Stimulated activated CD4-positive, alpha-beta T cell treated with anti-CD3 and anti-CD28 coated beads, Interleukin-4, amount 100 ng/mL, for 48 hours (primary cell): Measurements from ENCODE around the gene OR2A12.
"Not testable (repeated sequence)": the region's sequence is repeated elsewhere in the genome, so short reads cannot be mapped to it uniquely, and the experiment has no call there.

Experiments
- DNase-seq, 2 donors: peaks; one replicate each; pipeline ENCODE4 v3.0.0-alpha.2; 2020; ENCODE audit warnings: low read depth in 2 of 2

The OR2A12 gene, protein sequence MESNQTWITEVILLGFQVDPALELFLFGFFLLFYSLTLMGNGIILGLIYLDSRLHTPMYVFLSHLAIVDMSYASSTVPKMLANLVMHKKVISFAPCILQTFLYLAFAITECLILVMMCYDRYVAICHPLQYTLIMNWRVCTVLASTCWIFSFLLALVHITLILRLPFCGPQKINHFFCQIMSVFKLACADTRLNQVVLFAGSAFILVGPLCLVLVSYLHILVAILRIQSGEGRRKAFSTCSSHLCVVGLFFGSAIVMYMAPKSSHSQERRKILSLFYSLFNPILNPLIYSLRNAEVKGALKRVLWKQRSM

DNA sequence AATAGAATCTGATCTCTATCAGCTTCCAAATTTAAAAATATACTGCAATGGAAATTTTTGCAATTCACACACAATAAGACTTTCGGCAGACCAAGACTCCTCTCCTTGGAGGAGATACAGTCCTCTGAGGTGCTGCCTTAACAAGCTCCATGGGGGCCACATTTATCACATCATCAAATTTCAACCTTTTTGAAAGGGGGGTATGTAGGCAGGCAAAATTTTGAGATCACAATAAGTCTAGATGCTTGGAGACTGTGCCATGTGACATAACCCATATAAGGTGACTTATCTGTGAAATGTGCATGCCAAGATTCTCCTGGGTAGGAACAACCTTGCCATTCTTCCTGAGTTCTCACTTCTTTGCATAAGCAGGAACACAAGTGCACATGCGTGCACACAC lies at the start of gene OR2A12:
Gene OR2A12, plus strand, starts transcription at position 301 of the 400 bp plus-strand sequence. CDS start 8,830 bp downstream, outside the sequence.
- DNase-seq: no peak

DNA sequence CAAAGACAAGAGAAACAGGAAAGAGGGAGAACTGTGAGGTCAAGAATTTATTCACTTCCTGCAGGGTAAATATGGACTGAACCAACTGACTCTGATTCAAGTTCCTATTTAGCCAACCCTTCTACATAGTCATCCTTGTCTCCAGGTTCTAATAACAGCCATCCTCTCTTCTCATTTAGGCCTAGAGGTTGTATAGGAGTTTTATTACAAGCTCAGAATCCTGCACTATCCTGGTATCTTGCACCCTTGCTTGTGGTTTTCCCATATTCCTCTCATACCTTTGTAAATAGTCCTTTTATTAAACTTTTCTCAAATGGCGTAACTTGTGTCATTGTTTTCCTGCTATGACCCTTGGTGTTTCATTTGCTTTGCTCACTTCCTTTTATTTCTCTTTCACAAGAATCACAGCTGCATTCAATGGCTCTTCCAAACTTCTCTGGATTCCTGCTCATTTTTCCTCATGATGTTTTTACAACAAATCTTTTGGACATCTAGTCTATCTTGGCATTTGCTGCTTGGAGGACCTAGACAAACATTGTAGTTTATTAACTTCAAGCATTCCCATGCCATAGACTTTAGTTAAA lies 49.7 kb upstream of the OR2A12 start:
- DNase-seq: no peak

DNA sequence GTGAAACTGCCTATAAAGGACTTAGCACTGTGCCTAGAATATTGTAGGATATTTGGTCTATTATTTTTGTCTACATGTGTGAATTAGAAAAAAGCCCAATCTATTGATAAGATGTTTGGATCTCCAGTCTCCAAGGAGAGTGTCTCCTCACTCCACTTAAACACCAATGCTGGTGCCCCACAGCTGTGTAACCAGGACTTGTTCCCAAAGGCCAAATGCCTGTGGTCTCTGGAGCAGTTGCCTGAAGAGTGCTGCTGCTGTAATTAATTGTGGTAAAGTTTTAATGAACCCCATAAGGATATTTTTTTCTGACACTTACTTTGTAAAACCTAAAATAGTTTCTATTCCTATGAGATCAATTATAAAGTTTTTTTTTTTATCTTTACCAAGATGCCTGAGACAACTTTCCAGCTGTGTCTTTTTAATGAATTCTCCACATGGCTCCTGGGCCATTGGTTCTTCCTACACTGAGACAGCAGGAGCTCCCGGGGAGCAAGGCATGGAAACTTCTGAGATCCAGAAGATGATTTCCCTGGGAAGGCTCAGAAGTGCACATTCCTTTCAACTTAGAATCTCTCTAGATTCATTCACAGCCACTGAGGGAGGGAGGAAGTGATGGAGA lies 48.6 kb upstream of the OR2A12 start:
- DNase-seq: no peak

DNA sequence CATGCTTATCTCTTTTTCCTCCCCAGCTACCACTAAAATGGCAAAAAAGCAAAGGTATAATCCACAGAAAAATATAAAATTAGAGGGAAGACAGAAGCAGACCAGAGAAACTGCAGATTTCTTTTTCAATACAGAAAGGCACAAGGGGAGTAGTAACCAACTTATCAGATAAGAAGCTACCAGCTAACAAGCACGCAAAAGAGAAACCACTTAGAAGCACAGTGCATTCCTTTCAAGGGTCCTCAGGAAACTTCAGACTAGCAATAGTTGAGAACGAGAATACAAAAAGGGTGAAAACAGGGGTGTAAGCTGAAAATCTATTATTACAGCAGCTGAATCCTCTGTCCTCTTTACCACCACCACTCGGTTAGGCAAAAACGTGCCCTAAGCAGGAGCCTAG lies 47.2 kb upstream of the OR2A12 start:
- DNase-seq: no peak

DNA sequence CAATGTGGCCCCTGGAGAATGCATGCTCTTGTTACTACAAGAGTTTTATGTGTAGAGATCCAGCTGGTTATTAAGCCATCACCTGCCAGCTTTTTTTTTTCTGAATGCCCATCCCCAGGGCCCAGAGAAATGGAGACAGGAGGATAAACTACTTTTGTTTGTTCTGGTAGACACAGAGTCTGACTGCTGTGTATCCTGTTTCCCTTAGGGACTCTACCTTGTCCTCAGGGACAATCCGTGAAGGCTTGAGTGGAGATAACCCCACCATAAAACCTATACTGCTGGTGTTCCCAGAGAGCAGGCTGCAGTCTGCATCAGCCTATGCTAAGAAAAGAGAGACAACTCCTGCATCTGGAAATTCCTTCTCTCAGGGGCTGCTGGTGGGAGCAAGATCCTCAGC lies 37.4 kb upstream of the OR2A12 start, which contains the start of gene OR2A5:
Gene OR2A5, plus strand, starts transcription at position 301 of the 400 bp plus-strand sequence. CDS start 1,454 bp downstream, outside the sequence.
- no peak for DNase-seq

DNA sequence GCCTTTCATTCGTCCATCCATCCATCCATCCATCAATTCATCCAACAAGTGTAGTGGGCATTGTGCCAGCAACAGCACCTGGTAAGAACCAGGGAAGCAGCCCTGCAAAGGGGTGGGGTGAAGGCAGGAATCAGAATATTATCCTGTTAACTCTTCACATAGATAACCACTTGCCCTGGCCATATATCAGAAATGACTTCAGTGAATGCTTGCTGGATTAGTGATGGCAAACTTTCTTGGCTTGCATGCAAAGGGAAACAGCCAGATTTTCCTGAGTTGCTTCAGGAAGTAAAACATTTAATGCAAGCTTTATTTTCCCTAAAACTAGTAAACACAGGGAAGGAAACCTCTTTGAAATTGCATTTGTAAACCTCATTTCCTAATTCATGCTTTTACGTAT lies 36.6 kb upstream of the OR2A12 start:
- no peak for DNase-seq

DNA sequence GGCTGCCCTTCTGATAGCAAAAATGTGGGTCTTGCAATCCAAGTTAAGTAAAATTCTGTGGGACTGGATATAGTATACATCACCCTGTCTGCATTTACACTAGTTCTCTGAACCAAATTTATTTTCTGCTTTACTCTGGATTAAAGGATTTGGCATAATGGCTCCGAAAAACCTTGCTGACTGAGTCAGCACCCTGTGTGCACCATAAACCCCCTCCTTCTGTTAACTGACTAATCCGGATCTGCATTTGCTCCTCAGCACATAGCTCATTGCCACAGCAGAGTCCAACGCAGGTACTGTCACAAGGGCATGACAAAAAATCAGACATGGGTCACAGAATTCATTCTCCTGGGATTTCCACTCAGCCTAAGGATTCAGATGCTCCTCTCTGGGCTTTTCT lies 36.0 kb upstream of the OR2A12 start:
- no peak for DNase-seq

DNA sequence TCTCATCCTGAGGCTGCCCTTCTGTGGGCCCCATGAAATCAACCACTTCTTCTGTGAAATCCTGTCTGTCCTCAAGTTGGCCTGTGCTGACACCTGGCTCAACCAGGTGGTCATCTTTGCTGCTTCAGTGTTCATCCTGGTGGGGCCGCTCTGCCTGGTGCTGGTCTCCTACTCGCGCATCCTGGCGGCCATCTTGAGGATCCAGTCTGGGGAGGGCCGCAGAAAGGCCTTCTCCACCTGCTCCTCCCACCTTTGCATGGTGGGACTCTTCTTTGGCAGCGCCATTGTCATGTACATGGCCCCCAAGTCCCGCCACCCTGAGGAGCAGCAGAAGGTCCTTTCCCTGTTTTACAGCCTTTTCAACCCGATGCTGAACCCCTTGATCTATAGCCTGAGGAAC lies 35.2 kb upstream of the OR2A12 start:
- DNase-seq: not testable (repeated sequence)

DNA sequence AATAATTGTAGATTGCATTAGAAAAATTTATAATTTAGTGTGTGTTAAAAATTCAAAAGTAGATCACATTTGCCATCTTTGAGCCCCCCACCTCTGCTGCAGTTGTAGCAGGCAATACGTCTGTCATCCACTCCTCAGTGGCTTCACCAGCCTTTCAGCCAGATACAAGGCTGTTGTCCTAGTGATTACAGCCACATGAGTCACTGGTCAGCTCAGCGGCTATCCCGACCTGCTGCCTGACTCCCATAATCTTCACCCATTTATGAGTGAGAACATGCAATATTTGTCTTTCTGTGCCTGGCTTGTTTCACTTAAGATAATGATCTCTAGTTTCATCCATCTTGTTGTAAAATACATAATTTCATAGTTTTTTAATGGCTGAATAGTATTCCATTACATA lies 28.1 kb upstream of the OR2A12 start:
- DNase-seq: no peak

DNA sequence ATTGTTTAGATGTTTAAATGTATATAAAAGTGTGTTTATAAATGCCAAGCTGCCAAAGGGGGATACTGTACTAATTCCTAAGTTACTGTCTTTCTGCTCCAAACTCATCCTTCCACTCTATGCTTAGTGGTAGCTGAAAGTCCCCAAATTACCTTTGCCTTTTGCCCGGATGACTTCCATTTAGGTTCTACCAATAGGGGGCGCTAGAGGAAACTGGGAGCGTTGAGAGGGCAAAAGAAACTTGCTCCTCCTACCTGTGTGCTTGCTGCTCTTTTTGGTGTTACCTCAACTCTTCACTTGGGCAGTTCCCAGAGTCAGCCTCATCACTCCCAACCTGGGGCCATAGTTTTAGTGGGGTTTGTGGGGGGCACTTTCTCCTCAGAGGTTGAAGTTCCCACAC lies 22.4 kb upstream of the OR2A12 start:
- no peak for DNase-seq

DNA sequence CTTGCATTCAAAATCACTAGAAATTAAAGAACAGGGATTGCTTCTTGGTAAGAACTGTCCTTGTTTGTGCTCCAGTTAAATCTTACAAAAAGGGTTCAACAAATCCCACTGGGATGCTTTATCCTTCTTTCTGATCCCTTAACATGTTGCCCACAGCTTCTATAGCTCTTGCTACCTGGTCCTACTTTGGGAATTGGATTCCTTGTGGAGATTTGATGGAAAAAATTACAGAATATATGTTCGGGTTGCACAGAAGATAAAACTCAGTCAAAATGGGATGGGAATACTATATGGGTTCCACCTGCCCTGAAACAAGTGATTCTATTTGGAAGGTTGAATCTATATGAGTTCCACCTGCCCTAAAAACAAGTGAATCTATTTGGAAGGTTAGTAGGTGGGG lies 16.6 kb upstream of the OR2A12 start, which contains the start of gene OR2A25:
Gene OR2A25, plus strand, starts transcription at position 301 of the 400 bp plus-strand sequence. CDS start 4,409 bp downstream, outside the sequence.
- DNase-seq: no peak

DNA sequence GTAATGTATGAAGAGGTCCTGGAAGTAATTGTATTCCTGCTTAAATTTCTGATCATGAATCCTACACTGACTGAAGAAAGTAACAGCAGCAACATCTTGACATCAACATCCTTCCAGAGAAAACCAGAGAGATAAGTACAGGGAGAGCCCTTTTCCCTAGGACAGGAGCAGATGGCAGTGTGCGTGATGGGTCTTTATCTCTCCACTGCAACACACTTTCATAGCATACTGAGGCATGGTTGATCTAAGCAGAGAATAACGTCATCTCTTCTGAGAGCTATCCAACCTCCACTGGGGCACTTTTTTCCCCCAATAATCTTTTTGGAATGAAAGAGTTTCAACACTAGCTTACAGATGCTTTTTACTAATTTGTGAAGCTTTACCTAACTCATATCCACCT lies 16.1 kb upstream of the OR2A12 start:
- no peak for DNase-seq

DNA sequence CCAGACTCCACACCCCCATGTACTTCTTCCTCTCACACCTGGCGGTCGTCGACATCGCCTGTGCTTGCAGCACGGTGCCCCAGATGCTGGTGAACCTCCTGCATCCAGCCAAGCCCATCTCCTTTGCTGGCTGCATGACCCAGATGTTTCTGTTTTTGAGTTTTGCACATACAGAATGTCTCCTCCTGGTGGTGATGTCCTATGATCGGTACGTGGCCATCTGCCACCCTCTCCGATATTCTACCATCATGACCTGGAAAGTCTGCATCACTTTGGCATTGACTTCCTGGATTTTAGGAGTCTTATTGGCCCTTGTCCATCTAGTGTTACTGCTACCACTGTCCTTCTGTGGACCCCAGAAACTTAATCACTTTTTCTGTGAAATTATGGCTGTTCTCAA lies 11.7 kb upstream of the OR2A12 start:
- no peak for DNase-seq

DNA sequence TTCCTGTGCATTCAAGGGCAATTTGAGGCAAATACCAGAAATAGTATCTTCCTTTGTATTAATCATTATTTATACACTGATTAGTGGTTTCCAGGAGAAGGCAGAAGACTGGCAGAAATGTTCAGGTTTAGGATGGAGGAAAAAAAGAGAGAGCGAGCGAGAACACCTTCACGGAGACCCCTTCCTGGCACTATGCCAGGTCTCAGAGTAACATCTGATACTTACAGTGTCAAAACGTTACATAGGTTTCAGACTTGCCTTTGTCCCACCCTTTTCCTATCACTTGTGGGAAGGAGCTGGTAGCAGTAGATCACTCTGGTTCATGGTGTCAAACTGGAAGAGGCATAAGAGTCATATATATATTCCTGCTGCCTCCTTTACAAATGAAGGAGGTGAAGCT lies 652 bp downstream of the OR2A12 start:
- no peak for DNase-seq

DNA sequence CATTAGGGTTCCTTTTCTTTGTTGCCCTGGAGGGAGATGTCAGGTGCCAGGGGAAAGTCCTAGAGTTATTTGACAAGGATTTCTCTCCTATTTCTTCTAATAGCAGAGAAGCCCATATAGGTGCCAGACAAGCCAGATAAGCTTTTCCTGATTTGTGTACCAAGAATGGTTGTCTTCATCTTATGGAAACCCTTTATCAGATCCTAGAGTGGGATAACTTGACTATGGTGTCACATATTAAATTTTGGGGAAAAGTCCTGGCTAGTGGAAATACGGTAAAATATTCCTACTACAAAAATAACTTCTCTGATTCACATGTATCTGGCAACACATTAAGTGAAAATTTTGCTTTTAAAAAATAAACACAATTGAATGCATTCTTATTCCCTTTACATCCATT lies 1.2 kb downstream of the OR2A12 start:
- no peak for DNase-seq

DNA sequence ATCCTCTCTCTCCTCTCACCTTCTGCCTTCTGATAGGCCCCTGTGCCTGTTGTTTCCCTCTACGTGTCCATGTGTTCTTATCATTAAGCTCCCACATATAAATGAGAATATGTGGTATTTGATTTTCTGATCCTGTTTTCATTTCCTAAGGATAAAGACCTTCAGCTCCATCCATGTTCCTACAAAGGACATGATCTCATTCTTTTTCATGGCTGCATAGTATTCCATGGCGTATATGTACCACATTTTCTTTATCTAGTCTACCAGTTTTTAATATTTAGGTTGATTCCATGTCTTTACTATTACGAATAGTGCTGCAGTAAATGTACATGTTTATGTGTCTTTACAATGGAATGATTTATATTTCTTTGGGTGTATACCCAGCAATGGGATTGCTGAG lies 4.6 kb downstream of the OR2A12 start:
- DNase-seq: no peak

DNA sequence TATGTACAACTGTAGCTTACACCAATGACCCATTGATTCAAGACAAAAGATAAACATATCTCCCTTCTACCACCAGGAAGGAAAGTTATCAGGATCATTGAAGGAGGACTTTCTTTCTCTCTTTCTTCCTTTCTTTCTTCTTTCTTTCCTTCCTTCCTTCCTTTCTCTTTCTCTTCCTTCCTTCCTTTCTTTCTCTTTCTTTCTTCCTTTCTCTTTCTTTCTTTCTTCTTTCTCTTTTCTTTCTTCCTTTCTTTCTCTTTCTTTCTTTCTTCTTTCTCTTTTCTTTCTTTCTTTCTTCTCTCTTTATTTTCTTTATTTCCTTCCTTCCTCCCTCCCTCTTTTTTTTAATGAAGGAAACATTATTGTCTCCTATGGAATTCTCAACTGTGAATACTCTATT lies 12.7 kb downstream of the OR2A12 start:
- no peak for DNase-seq

DNA sequence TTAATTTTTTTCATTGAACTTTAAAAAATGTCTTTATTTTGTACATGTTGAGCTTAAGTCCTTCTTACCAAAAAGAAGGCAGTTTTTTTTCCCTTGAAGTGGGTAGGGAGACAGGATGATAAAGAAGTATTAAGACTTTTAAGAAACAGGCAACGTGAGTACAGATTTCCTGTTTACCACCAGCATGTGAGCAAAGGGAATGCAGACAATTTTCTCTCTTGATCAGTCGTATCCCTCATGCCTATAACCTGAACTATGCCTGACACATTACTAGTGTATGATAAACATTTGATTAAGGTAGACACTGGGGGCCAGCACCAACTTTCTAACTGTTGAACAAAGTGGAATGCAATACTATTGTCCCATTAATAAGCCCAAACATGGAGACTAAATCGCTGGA lies 14.5 kb downstream of the OR2A12 start:
- DNase-seq: no peak

DNA sequence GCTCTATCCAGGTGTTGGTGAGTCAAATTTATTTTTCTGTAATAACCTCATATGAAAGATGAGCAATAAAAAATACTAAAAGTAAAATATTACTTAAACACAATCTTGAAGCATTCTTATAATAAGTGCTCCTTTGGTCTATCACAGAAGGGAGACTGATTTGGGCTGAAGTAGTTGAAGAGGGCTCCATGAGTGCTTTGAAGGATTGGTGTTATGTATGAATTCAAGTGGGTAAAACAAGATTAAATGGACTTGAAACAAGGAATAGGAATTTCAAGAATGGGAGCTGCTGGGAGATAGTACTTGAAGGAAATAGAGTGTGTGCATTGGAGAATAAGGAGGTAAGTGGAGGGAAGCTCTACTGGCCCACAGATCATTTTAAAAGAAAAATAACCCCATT lies 16.0 kb downstream of the OR2A12 start:
- DNase-seq: no peak

DNA sequence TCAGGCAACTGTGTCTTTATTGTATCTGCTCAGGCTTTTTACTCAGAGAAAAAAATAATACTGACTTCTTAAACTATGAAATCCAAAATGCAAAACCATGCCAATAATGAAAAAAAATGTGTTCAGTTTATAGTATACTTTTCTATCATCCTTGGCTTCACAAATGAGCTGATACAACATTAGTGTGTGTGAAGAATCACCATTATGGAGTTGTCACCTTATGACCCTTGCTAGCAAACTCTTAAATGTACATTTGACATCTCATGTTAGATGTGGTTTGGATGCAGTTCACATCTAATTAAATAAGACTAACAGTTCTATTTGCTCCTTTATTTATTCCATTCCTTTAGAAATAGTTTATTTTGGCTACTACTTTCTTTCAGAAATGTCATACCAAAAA lies 19.1 kb downstream of the OR2A12 start:
- DNase-seq: no peak

DNA sequence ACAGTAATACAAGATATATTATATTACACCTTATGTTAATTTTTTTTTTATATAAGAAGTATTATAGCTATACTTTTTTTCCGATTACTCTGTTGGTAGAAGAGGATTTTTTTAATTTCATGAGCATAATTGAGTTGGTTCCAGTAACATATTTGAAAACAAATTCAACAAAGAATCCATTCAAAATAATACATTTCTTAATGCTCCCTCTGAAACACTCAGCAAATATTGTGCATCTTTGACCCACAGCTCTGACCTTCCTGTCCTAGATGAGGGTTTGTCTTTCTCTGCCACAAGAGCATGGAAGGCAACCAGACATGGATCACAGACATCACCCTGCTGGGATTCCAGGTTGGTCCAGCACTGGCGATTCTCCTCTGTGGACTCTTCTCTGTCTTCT lies 23.2 kb downstream of the OR2A12 start, which contains the start of gene OR2A2:
Gene OR2A2, plus strand, starts transcription at position 301 of the 400 bp plus-strand sequence. Its CDS starts 0 bp downstream, at position 301.
- no peak for DNase-seq

DNA sequence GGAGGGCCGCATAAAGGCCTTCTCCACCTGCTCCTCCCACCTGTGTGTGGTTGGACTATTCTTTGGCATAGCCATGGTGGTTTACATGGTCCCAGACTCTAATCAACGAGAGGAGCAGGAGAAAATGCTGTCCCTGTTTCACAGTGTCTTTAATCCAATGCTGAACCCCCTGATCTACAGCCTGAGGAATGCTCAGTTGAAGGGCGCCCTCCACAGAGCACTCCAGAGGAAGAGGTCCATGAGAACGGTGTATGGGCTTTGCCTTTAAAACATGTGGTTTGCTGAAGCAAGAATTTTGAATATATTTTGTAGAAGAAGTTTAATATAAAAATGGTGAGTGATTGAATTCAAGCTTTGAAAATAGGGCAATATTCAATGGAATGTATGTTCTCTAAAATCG lies 24.2 kb downstream of the OR2A12 start:
- no peak for DNase-seq

DNA sequence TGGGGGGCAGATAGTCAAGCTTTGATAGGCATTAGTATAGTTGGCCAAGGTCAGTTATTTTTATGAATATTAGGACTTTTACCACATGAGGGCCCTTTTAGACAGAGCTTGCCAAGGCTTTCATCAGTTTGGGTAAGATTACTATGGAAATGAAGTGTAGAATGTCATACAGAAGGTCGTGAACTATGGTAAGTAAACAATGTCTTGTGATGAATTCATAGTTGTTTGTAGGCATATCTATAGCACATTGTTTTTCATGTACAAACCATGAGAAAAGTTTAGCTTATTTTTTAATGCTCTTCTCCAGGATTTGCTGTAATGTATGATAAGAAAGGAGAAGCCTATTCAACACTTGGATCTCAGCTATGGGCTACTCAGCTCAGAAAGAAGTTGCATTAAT lies 27.6 kb downstream of the OR2A12 start:
- DNase-seq: no peak
